GM08714 (cell line): ENCODE measurements around the gene STEAP3.

ENCODE experiments used
- H3K4me3 ChIP-seq: fragments of 200-500 bp; sonication (Bioruptor generic); 2 replicates; pipeline ENCODE4 v1.5.1; 2014; ENCODE audit warnings: mild to moderate bottlenecking, low read length, inconsistent platforms
- ZNF274 ChIP-seq: IDR thresholded peaks from 2 replicates; pipeline ENCODE4 v1.6.1; 2012; ENCODE audit warnings: mild to moderate bottlenecking, low read depth, low read length

STEAP3 gene

GRCh38 chr2:119227346-119227745 lies 3.7 kb downstream of the STEAP3 start:
- TF ChIP-seq ZNF274 = no peak

GRCh38 chr2:119228136-119228535 lies 4.5 kb downstream of the STEAP3 start:
- H3K4me3 ChIP-seq = no peak overlapping the region
- no peak for TF ChIP-seq ZNF274

More at GRCh38 chr2:119227346-119227745, 3.7 kb downstream of the STEAP3 start:
- no peak overlapping the region for H3K4me3 ChIP-seq

DNA sequence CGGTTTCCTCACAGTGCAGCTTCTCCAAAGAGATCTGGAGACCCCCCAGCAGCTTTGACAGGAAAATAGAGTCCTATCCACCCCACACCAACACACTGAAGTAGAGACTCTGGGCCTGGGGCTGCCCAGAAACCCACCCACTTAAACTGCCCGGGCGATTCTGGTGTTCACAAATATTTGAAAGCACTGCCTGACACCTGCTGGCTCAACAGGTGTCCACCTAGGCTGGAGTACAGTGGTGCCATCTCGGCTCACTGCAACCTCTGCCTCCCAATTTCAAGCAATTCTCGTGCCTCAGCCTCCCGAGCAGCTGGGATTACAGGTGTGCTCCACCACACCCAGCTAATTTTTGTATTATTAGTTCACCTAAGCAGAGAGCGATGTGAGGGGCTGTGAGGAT lies 5.3 kb downstream of the STEAP3 start:
- no peak for TF ChIP-seq ZNF274

GRCh38 chr2:119229716-119230115 lies 6.1 kb downstream of the STEAP3 start:
- H3K4me3 ChIP-seq = no peak overlapping the region
- TF ChIP-seq ZNF274 = no peak

More for the DNA sequence above, 5.3 kb downstream of the STEAP3 start:
- no peak overlapping the region for H3K4me3 ChIP-seq

DNA sequence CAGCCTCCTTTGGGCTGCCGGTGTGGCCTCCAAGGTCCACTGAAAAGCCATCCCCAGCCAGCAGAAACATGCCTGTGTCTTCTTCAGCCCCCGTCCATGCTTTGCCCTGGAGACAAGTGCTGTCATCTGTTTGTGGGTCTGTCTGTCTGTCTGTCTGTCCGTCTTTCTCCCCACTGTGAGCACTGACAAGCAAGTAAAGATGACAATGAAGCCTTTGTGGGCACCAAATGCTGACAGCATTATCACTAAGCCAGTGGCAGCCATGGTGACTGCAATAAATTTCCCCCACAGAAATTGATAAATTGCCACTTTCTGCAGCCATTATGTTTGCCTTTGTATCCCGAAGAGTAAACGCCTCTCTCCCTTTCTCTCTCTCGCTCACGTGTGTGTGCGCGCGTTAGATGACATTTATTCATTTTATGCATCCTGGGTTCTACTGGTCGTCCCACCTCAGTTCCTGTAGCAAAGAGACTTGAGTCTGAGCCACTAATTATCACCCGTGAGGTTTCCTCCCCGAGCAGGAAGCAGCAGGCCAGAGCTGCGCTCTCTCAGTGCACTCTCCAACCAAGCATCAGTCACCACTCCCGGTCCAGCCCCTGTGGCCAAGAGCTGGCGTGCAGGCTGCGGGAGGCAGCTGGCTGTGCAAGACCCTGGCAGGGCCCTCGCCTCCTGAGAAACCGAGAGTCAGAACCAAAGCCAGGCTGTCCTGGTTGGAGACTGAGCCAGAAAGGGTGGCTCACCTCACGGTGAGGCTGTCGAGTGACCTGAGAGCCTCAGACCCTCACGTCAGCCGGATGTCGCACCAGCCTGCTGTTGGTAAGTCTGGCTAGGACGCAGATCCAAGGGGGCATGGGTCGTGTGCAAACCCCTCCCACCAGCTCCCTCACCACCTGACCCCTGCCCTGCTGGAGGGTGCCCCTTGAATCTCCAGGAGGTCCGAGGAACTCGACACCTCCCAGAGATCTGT lies 6.9 kb downstream of the STEAP3 start:
- no peak for TF ChIP-seq ZNF274
- H3K4me3 ChIP-seq = no peak overlapping the region

- no peak for TF ChIP-seq ZNF274
- no peak overlapping the region for H3K4me3 ChIP-seq
These were observed 8.5 kb downstream of the STEAP3 start for GRCh38 chr2:119231975-119232665.

DNA sequence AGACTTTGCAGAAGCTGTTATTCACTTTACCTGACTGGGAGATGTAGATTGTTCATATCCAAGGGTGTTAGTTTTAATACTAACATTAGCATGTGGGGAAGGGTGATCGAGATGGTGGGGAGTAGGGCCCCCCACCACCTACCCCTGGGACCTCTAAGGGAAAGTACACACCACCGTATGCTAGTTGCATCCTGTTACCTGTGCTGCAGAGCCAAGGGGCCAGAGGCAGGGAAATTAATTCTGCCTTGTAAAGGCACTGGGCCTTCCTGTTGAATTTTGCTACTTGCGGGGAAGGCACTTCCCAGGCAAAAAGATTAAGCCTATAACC lies 9.0 kb downstream of the STEAP3 start:
- no peak for TF ChIP-seq ZNF274
- no peak overlapping the region for H3K4me3 ChIP-seq

GRCh38 chr2:119233326-119234020 lies 9.8 kb downstream of the STEAP3 start:
- H3K4me3 ChIP-seq = no peak overlapping the region
- no peak for TF ChIP-seq ZNF274

DNA sequence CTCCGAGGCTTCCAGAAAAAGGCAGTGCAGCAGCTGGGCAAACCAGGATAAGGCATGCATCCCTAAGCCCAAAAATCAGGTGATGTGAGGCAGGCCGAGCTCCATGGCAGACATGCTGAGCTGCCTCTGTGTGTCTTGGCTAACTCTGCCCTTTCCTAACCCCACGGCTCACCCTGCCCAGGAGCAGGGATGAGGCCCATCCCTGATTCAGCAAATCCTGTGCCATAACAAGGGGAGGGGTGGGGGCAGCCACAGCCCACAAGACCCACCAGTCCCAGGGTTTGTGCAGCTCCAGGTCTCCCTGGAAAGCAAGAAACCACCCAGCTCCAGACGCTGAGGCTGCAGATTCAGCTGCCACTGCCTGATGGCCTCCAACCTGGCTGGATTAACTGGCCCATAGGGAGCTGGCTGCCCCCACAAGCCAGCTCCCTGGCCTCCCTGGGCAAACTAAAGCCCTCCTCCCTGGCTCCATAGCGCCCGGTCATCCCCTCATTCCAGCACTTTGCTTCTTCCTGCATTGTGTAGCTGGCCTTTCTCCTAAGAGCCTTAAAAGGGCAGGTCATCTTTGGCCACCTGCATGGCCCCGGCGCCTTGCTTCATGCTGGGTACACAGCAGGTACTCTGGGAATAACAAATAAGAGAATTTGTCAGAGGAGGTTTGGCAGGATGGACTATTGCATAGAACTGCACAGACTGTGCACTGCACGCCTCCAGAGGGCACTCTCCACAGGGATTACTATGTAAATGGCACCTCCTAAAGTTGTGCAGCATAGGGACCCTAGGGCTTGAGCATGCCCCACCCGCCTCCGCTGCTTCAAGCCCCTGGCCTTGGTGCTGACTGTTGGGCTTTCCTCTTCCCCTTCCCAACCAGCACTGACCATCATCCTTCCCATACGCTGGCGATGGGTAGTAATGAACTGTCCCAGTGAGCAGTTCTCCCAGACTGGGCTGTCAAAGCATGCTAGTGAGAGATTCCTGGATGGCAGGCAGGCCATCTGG lies 10.7 kb downstream of the STEAP3 start:
- no peak for TF ChIP-seq ZNF274

DNA sequence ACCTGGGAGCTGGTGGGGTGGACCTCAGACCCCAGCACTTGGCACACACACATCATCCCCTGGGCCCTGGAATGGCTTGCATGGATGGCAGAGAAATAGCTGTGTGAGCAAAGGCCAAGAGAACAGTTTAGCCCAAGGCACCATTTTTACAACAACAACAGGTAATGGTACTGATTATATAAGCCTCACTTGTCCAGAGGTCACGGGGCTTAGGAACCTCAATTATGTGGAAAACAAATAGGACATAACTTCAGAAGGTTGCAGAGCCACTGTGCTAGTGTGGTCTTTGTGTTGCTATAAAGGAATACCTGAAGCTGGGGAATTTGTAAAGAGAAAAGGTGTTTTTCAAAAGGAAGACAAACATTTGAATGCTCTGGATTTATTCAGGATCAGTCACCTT lies 13.2 kb downstream of the STEAP3 start:
- no peak overlapping the region for H3K4me3 ChIP-seq
- TF ChIP-seq ZNF274 = no peak

More for the DNA sequence above, 10.7 kb downstream of the STEAP3 start:
- H3K4me3 ChIP-seq = no peak overlapping the region

GRCh38 chr2:119240311-119241204 lies 16.9 kb downstream of the STEAP3 start:
- no peak overlapping the region for H3K4me3 ChIP-seq
- no peak for TF ChIP-seq ZNF274

GRCh38 chr2:119241205-119241532 lies 17.5 kb downstream of the STEAP3 start:
- H3K4me3 ChIP-seq = no peak overlapping the region
- TF ChIP-seq ZNF274 = no peak

DNA sequence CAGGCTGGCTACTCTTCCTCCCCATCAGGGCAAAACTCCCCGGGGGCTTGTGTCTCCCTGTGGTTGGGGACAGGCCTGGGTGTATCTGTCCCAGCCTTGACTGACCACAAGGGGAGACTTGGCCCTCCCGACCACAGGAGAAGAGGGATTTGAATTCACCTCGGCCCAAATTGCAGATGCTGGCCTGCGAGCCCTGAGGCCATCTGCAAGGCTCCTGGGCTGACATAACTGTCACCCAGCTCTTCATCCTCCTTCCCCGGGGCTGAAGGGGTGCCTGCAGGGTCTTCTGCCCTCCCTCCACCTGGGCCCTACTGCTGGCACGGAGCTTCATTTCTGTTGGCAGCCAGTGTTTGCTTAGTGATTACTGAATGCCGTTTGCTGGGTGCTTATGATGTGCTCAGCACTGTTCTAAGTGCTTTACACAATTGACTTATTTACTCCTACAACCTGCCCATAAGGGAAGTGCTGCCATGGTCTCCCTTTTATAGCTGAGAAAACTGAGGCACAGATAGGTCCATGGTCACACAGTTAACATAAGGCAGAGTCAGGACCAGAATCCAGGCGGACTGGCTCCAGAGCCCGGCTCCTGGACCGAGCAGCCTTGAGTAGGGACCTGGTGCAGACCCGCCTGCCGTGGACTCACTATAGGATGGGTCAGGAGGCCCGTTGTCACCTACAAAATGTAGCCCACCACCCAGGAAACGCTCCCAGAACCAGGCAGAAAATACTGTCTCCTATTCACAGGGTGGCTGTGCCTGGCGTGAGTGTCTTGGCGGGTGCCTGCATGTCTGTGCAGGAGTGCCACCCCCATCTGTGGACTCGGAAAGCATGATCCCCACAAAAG lies 18.9 kb downstream of the STEAP3 start:
- TF ChIP-seq ZNF274 = no peak
- no peak overlapping the region for H3K4me3 ChIP-seq
